ENCODE data around the gene CHST8. TPM values are rescaled to one million over a fixed set of nuclear protein-coding genes. Genes with fewer than 3 reads are reported as not detected.

Gene CHST8
- total RNA-seq, 1 donor from 2014 or later = 3.0 TPM

DNA sequence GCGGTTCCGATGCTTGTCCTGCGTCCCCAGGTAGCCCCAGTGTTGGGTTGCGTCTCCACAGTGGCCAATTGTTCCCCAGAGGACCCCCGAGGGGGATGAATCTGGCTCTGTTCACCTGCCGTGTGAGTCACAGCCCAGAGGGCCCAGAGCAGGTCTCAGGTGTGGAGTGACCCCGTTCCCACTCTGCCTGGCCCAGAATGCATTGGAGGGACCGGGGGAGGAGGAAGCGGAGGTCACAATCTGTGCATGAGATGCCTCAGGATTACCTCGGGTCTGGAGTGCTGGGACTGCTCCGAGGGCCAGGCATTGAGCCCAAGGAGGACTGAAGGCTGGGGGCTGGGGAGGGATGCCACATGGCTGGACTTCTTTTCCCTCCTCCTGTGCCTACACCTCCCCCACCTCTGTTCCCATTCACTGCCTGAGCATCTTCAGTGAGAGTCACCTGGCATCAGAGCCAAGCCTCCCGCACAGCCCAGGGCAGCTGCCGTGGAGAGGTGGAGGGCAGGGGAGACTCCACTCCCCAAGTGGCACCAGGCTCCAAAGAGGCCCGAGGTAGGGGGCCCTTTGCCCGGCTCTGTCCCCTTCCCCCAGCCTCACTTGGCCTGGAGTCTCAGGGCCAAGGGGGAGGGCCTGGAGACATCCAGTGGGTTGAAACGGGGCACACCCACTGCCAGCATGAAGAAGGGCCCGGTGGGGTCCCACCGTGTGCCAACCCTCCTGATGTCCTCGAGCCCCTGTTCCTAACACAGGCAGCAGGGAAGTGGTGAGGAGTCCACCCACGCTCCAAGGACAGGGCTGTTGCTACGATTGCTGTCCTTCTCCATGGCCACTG is 81.1 kb downstream of the CHST8 start:
- Mint-ChIP-seq H3K4me1 (ENCODE audit: low read depth) (no peaks in the 10 kb centered on the region), H3K4me3 (ENCODE audit: low read depth) (no peak overlapping the region), H3K27me3 (peaks cover 2% of the 10 kb centered on the region), H3K36me3 (ENCODE audit: insufficient read depth) (no peaks in the 10 kb centered on the region), H3K27ac (no peak overlapping the region), H3K9me3 (ENCODE audit: low read depth) (no peaks in the 10 kb centered on the region)
- DNase-seq (ENCODE audit: low spot score, unreplicated experiment) = no peak
- TF ChIP-seq, protein P1, sequence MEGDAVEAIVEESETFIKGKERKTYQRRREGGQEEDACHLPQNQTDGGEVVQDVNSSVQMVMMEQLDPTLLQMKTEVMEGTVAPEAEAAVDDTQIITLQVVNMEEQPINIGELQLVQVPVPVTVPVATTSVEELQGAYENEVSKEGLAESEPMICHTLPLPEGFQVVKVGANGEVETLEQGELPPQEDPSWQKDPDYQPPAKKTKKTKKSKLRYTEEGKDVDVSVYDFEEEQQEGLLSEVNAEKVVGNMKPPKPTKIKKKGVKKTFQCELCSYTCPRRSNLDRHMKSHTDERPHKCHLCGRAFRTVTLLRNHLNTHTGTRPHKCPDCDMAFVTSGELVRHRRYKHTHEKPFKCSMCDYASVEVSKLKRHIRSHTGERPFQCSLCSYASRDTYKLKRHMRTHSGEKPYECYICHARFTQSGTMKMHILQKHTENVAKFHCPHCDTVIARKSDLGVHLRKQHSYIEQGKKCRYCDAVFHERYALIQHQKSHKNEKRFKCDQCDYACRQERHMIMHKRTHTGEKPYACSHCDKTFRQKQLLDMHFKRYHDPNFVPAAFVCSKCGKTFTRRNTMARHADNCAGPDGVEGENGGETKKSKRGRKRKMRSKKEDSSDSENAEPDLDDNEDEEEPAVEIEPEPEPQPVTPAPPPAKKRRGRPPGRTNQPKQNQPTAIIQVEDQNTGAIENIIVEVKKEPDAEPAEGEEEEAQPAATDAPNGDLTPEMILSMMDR (IDR thresholded peaks at IDR 0.05; ENCODE audit: unreplicated experiment) = no peak

DNA sequence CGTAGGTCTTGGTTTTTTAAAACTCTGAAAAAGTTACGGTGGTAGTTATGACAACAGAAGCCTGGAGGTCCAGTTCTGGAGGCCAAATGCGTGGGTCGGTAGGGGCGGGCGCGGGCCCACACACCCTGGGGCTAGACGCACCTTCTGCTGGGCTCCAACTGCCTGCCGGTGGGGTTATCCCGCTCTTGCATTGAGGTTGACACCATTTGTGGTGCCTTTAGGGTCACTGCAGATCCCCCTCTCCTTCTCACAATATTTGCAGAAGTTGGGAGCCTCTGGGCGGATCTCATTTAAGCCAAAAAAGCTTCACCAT is 81.6 kb downstream of the CHST8 start:
- H3K4me1 Mint-ChIP-seq (ENCODE audit: low read depth) = no peaks in the 10 kb centered on the region
- H3K27ac Mint-ChIP-seq = no peak overlapping the region
- TF ChIP-seq, protein P1 (IDR thresholded peaks at IDR 0.05; ENCODE audit: unreplicated experiment) = no peak
- no peak overlapping the region for H3K4me3 Mint-ChIP-seq (ENCODE audit: low read depth)
- H3K36me3 Mint-ChIP-seq (ENCODE audit: insufficient read depth) = no peaks in the 10 kb centered on the region
- no peaks in the 10 kb centered on the region for H3K9me3 Mint-ChIP-seq (ENCODE audit: low read depth)
- H3K27me3 Mint-ChIP-seq = peaks cover 2% of the 10 kb centered on the region
- DNase-seq (ENCODE audit: low spot score, unreplicated experiment) = no peak

DNA sequence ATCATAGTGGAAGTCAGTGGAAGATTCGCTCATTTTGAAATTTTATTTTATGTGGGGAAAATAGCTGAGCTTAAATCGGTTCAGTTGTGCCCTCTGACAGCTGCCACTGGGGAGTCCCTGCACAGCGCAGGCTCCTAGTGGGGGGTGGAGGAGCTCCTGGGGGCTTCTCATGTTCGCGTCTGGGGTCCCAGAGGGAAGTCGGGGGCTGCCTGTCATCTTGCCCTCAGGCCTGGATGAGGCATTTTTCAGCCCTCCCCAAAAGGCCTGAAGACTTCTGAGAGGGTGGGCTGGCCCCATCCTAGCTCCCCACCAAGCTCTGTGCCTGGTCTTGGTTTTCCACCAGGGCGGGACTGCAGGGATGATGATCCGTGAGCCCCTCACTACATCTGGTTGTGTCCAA is 82.1 kb downstream of the CHST8 start:
- H3K4me1 Mint-ChIP-seq (ENCODE audit: low read depth) = no peaks in the 10 kb centered on the region
- no peaks in the 10 kb centered on the region for H3K36me3 Mint-ChIP-seq (ENCODE audit: insufficient read depth)
- no peak overlapping the region for H3K4me3 Mint-ChIP-seq (ENCODE audit: low read depth)
- TF ChIP-seq, protein P1 (IDR thresholded peaks at IDR 0.05; ENCODE audit: unreplicated experiment) = no peak
- DNase-seq (ENCODE audit: low spot score, unreplicated experiment) = no peak
- H3K27ac Mint-ChIP-seq = no peak overlapping the region
- no peaks in the 10 kb centered on the region for H3K9me3 Mint-ChIP-seq (ENCODE audit: low read depth)
- H3K27me3 Mint-ChIP-seq = peaks cover 2% of the 10 kb centered on the region

DNA sequence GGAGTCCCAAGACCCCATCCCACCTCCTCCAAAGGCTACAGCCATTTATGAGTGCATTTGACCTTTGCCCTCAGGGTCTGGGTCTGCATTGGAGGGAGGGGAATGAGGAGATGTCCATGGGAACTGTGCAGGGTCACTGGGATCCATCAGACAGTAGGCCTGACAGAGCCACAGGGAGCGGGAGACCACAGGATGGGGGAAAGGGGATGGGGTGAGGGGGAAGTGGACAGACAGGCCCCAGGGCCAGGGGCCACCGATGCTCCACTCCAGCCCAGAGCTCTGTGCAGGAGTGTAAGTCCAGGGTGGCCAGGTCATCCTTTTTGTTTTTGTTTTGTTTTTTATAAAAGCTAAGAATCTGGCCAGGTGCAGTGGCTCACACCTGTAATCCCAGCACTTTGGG is 82.5 kb downstream of the CHST8 start:
- Mint-ChIP-seq H3K4me1 (ENCODE audit: low read depth) (no peaks in the 10 kb centered on the region), H3K27ac (no peak overlapping the region), H3K27me3 (peaks cover 2% of the 10 kb centered on the region), H3K9me3 (ENCODE audit: low read depth) (no peaks in the 10 kb centered on the region), H3K36me3 (ENCODE audit: insufficient read depth) (no peaks in the 10 kb centered on the region), H3K4me3 (ENCODE audit: low read depth) (no peak overlapping the region)
- TF ChIP-seq, protein P1 (IDR thresholded peaks at IDR 0.05; ENCODE audit: unreplicated experiment) = no peak
- no peak for DNase-seq (ENCODE audit: low spot score, unreplicated experiment)

DNA sequence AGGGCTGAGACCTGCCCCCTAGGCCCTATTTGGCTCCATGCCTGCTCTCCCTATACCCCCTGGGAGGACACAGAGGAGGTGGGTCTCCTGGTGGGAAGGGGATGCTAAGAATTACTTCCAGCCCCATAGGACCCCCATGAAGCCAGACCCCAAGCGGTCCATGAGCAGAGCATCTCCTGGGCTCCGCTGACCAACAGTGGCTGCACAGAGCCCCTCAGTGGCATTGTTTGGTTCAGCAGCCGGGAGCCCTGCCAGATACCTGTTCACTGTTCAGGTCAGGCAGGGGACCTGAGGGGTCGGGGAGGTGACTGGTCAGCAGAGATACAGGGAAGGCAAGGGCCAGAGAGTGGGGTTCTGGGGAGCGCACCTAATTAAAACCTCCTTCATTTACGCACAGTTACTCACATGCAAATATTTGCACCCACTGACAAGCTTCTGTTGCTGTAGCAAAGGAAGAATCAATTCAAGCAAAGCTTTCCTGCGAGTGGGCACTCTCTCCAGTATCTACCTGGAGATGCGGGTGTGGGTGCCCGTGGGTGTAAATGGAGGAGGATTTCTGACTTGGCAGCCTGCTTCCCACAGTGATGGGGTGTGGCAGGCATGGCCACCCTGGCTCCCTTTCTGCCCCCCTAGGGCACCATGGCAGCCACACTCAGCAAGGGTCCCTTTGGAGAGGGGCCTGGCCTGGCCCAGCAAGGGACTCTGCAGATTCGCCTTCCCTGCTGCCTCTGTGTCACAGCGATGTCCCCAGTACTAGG is 83.5 kb downstream of the CHST8 start:
- no peak for DNase-seq (ENCODE audit: low spot score, unreplicated experiment)
- Mint-ChIP-seq H3K4me1 (ENCODE audit: low read depth) (no peaks in the 10 kb centered on the region), H3K27me3 (no peaks in the 10 kb centered on the region), H3K9me3 (ENCODE audit: low read depth) (peaks cover 5% of the 10 kb centered on the region), H3K4me3 (ENCODE audit: low read depth) (no peak overlapping the region), H3K27ac (no peak overlapping the region), H3K36me3 (ENCODE audit: insufficient read depth) (no peaks in the 10 kb centered on the region)
- TF ChIP-seq, protein P1 (IDR thresholded peaks at IDR 0.05; ENCODE audit: unreplicated experiment) = peak; percentile 24
